Lower leg skin (tissue), 4 donors: ENCODE measurements around the gene LMNB1. TPM values are rescaled to one million over a fixed set of nuclear protein-coding genes. Genes with fewer than 3 reads are reported as not detected.

Experiments
- DNase-seq, 2 donors: peaks; one replicate each; pipeline ENCODE4 v3.0.0-alpha.2; 2019; ENCODE audit warnings: low spot score in 2 of 2
- H3K4me3 ChIP-seq: fragments of 200-600 bp; sonication (generic); 2 replicates; pipeline ENCODE4 v1.5.1; 2017; ENCODE audit warnings: mild to moderate bottlenecking, low read depth; ENCODE audit not compliant: poor library complexity, severe bottlenecking
- CTCF ChIP-seq, 3 donors: fragments of 450-650 bp; IDR thresholded peaks; one replicate each; pipeline ENCODE4 v1.5.1; 2016; ENCODE audit warnings: antibody characterized with exemption in 3 of 3, mild to moderate bottlenecking in 3 of 3, moderate library complexity in 2 of 3
- POLR2A ChIP-seq, 2 donors: fragments of 450-650 bp; IDR thresholded peaks; one replicate each; pipeline ENCODE4 v1.6.1; 2016 to 2017; ENCODE audit warnings: antibody characterized with exemption in 2 of 2, mild to moderate bottlenecking in 1 of 2, moderate library complexity in 1 of 2
- WGBS, 2 donors: methylation state at CpG; one replicate each; pipeline ENCODE4 v1.1.5; 2018; 5-methylcytosine and 5-hydroxymethylcytosine counted together
- intact Hi-C: fragments of 100-400 bp; cut with DNase I; formaldehyde crosslinking; loops from one replicate; pipeline ENCODE4 v1.15.0; 2023; ENCODE audit warnings: low total_unique reads
- total RNA-seq, 4 donors: library from RNA; depleted of rRNA; stranded (reverse); fragments of >200 nt; gene quantifications; one replicate each; pipeline ENCODE4 v1.1.0, GENCODE V29; 2016

Gene LMNB1
- total RNA-seq, 4 donors from 2014 or later, result 9.2 to 20.7 (median 9.9) TPM

- no peak overlapping the region for H3K4me3 ChIP-seq
- WGBS, 2 donors, result 14 to 21% methylated on average over 2 of the region's 2 CpGs
- intact Hi-C loops, result no loop called here
- no peak for DNase-seq
- TF ChIP-seq POLR2A (IDR thresholded peaks at IDR 0.05), result no peak
- TF ChIP-seq CTCF (IDR thresholded peaks at IDR 0.05), result no peak
These were observed 28.1 kb downstream of the LMNB1 start for GRCh38 chr5:126805063-126805462.

GRCh38 chr5:126808521-126808988 lies 31.6 kb downstream of the LMNB1 start:
- no peak overlapping the region for H3K4me3 ChIP-seq
- whole genome bisulfite sequencing, 2 donors, result 53 to 62% methylated on average over 5 of the region's 5 CpGs
- intact Hi-C loops, result no loop called here
- TF ChIP-seq CTCF (IDR thresholded peaks at IDR 0.05) (no peak), POLR2A (IDR thresholded peaks at IDR 0.05) (no peak)
- DNase-seq, result no peak

GRCh38 chr5:126809916-126810315 lies 33.0 kb downstream of the LMNB1 start:
- 83 to 89% methylated on average over 7 of the region's 7 CpGs for WGBS, 2 donors
- TF ChIP-seq CTCF (IDR thresholded peaks at IDR 0.05), result no peak
- TF ChIP-seq POLR2A (IDR thresholded peaks at IDR 0.05), result no peak
- intact Hi-C loops, result no loop called here
- no peak overlapping the region for H3K4me3 ChIP-seq
- DNase-seq, result no peak

- intact Hi-C loops, result no loop called here
- DNase-seq, result no peak
- TF ChIP-seq CTCF (IDR thresholded peaks at IDR 0.05), result no peak
- no peak for TF ChIP-seq POLR2A (IDR thresholded peaks at IDR 0.05)
- WGBS, 2 donors, result 91 to 92% methylated on average over 4 of the region's 4 CpGs
- H3K4me3 ChIP-seq, result no peak overlapping the region
These were observed 33.9 kb downstream of the LMNB1 start for GRCh38 chr5:126810596-126811380.

- intact Hi-C loops, result no loop called here
- DNase-seq, result no peak
- no peak overlapping the region for H3K4me3 ChIP-seq
- no peak for TF ChIP-seq CTCF (IDR thresholded peaks at IDR 0.05)
- no peak for TF ChIP-seq POLR2A (IDR thresholded peaks at IDR 0.05)
- WGBS, 2 donors, result 77 to 90% methylated on average over 6 of the region's 6 CpGs
These were observed 34.7 kb downstream of the LMNB1 start for GRCh38 chr5:126811515-126812198.
